ENCODE results near the gene PACSIN2. TPM values are rescaled to one million over a fixed set of nuclear protein-coding genes. Genes with fewer than 3 reads are reported as not detected.

The PACSIN2 gene
- total RNA-seq, 1 experiment from 2014 or later, result 224 TPM

GRCh38 chr22:42887120-42887519, 127.8 kb downstream of the PACSIN2 start:
- CTCF ChIA-PET, result interaction anchor here (1.6 kb wide), 1 partner anchor 19 kb away, joined by 8 read pairs; no protein-coding TSS in a partner anchor
- no TSS peak for BruUV-seq (replicated peaks)
- intact Hi-C loops (cut with micrococcal nuclease; ENCODE audit: unreplicated experiment), result no loop called here
- no peak for TF ChIP-seq CTCF (IDR thresholded peaks at IDR 0.05; ENCODE audit: unreplicated experiment)
- Mint-ChIP-seq H3K4me1 (ENCODE audit: low read depth, unreplicated experiment) (peaks cover 33% of the 10 kb centered on the region), H3K9me3 (ENCODE audit: low read depth, unreplicated experiment) (no peaks in the 10 kb centered on the region), H3K4me3 (ENCODE audit: low read depth, unreplicated experiment) (peak overlapping the region; percentile 63), H3K27me3 (ENCODE audit: unreplicated experiment) (no peaks in the 10 kb centered on the region), H3K36me3 (ENCODE audit: insufficient read depth, unreplicated experiment) (peaks cover 94% of the 10 kb centered on the region), H3K27ac (ENCODE audit: unreplicated experiment) (peak overlapping the region; percentile 99)
- no peak for DNase-seq

GRCh38 chr22:42885446-42885845, 129.5 kb downstream of the PACSIN2 start:
- no TSS peak for BruUV-seq (replicated peaks)
- Mint-ChIP-seq H3K4me3 (ENCODE audit: low read depth, unreplicated experiment) (no peak overlapping the region), H3K27ac (ENCODE audit: unreplicated experiment) (peak overlapping the region; percentile 99), H3K36me3 (ENCODE audit: insufficient read depth, unreplicated experiment) (peaks cover 91% of the 10 kb centered on the region), H3K27me3 (ENCODE audit: unreplicated experiment) (no peaks in the 10 kb centered on the region), H3K9me3 (ENCODE audit: low read depth, unreplicated experiment) (no peaks in the 10 kb centered on the region), H3K4me1 (ENCODE audit: low read depth, unreplicated experiment) (peaks cover 33% of the 10 kb centered on the region)
- DNase-seq, result no peak
- intact Hi-C loops (cut with micrococcal nuclease; ENCODE audit: unreplicated experiment), result no loop called here
- TF ChIP-seq CTCF (IDR thresholded peaks at IDR 0.05; ENCODE audit: unreplicated experiment), result no peak
- CTCF ChIA-PET, result no interaction called here

- Mint-ChIP-seq H3K4me3 (ENCODE audit: low read depth, unreplicated experiment) (no peak overlapping the region), H3K36me3 (ENCODE audit: insufficient read depth, unreplicated experiment) (peaks cover 92% of the 10 kb centered on the region), H3K27ac (ENCODE audit: unreplicated experiment) (peak overlapping the region; percentile 99), H3K27me3 (ENCODE audit: unreplicated experiment) (no peaks in the 10 kb centered on the region), H3K9me3 (ENCODE audit: low read depth, unreplicated experiment) (no peaks in the 10 kb centered on the region), H3K4me1 (ENCODE audit: low read depth, unreplicated experiment) (peaks cover 32% of the 10 kb centered on the region)
- no peak for DNase-seq
- no peak for TF ChIP-seq CTCF (IDR thresholded peaks at IDR 0.05; ENCODE audit: unreplicated experiment)
- BruUV-seq (replicated peaks), result no TSS peak
- intact Hi-C loops (cut with micrococcal nuclease; ENCODE audit: unreplicated experiment), result no loop called here
- CTCF ChIA-PET, result interaction anchor here (0.8 kb wide), 1 partner anchor 149 kb away, joined by 3 read pairs; no protein-coding TSS in a partner anchor
These were observed 130.2 kb downstream of the PACSIN2 start for GRCh38 chr22:42884616-42885375.

- H3K36me3 Mint-ChIP-seq (ENCODE audit: insufficient read depth, unreplicated experiment), result peaks cover 92% of the 10 kb centered on the region
- no peak for TF ChIP-seq CTCF (IDR thresholded peaks at IDR 0.05; ENCODE audit: unreplicated experiment)
- no peaks in the 10 kb centered on the region for H3K9me3 Mint-ChIP-seq (ENCODE audit: low read depth, unreplicated experiment)
- H3K27ac Mint-ChIP-seq (ENCODE audit: unreplicated experiment), result no peak overlapping the region
- BruUV-seq (replicated peaks), result no TSS peak
- CTCF ChIA-PET, result no interaction called here
- no peak overlapping the region for H3K4me3 Mint-ChIP-seq (ENCODE audit: low read depth, unreplicated experiment)
- no peaks in the 10 kb centered on the region for H3K27me3 Mint-ChIP-seq (ENCODE audit: unreplicated experiment)
- H3K4me1 Mint-ChIP-seq (ENCODE audit: low read depth, unreplicated experiment), result peaks cover 24% of the 10 kb centered on the region
- DNase-seq, result no peak
- intact Hi-C loops (cut with micrococcal nuclease; ENCODE audit: unreplicated experiment), result no loop called here
These were observed 131.0 kb downstream of the PACSIN2 start for GRCh38 chr22:42883970-42884369.

Measured in Calu3 (cell line).